ENCODE measurements around the gene SEC16A. TPM values are rescaled to one million over a fixed set of nuclear protein-coding genes. Genes with fewer than 3 reads are reported as not detected.

The SEC16A gene
- total RNA-seq, 1 donor from 2014 or later = 89.9 TPM

- Mint-ChIP-seq H3K4me1 (no peaks in the 10 kb centered on the region), H3K9me3 (no peaks in the 10 kb centered on the region), H3K36me3 (peaks cover 13% of the 10 kb centered on the region), H3K27ac (no peak overlapping the region), H3K4me3 (no peak overlapping the region), H3K27me3 (ENCODE audit: low read depth) (no peaks in the 10 kb centered on the region)
- DNase-seq (ENCODE audit: low spot score in 2 of 2, unreplicated experiment in 2 of 2) = no peak
- TF ChIP-seq CTCF (IDR thresholded peaks at IDR 0.05; ENCODE audit: unreplicated experiment) = no peak
Measured at GRCh38 chr9:136502196-136502595, 19.4 kb upstream of the SEC16A start.

- H3K27ac Mint-ChIP-seq = no peak overlapping the region
- H3K9me3 Mint-ChIP-seq = no peaks in the 10 kb centered on the region
- H3K27me3 Mint-ChIP-seq (ENCODE audit: low read depth) = no peaks in the 10 kb centered on the region
- H3K36me3 Mint-ChIP-seq = peaks cover 13% of the 10 kb centered on the region
- TF ChIP-seq CTCF (IDR thresholded peaks at IDR 0.05; ENCODE audit: unreplicated experiment) = no peak
- no peaks in the 10 kb centered on the region for H3K4me1 Mint-ChIP-seq
- H3K4me3 Mint-ChIP-seq = no peak overlapping the region
- no peak for DNase-seq (ENCODE audit: low spot score in 2 of 2, unreplicated experiment in 2 of 2)
Measured at GRCh38 chr9:136501686-136502085, 18.8 kb upstream of the SEC16A start.

DNA sequence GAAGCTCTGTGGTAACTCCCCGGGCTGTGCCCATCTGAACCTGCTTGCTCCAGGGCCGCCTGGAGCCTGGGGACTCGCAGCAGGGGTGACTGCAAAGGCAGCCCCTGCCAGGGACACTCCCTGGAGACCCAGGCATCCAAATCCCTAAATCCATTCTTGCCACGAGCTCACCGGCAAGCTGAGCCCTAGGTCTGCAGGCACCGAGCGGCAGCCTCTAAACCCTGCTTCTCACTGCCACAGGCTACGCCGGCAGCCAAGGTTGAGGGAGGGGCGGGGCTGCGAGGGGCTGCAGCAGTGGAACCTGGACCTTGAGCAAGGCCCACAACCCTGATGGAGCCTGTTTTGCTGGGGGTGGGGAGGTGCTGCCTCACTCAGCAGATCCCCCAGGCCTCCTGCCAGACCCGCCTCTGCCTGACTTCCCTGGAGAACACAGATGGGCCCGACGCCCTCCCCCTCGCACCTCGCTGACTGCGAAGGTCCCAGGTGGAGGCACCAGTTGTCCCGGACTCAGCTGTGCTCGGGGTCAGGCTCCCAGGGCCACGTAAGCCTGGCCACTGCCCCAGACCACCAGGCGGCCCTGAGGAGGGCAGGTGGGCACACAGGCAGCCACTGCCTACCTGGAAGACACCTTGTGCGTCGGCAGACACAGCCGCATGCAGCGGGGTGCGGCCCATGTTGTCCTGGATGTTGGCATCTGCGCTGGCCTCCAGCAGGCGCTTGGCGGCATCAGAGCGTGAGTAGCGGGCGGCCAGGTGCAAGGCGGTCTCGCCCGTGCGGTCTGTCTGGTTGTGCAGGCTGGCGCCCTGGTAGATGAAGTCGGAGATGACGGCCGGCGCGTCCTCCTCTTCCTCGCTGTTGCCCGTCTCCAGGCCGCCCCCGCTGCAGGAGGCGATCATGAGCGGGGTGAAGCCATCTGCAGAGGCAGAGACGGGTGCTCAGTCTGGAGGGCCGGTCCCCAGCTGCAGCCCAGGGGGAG is 17.4 kb upstream of the SEC16A start:
- no peak for TF ChIP-seq CTCF (IDR thresholded peaks at IDR 0.05; ENCODE audit: unreplicated experiment)
- no peak overlapping the region for H3K27ac Mint-ChIP-seq
- no peak overlapping the region for H3K4me3 Mint-ChIP-seq

DNA sequence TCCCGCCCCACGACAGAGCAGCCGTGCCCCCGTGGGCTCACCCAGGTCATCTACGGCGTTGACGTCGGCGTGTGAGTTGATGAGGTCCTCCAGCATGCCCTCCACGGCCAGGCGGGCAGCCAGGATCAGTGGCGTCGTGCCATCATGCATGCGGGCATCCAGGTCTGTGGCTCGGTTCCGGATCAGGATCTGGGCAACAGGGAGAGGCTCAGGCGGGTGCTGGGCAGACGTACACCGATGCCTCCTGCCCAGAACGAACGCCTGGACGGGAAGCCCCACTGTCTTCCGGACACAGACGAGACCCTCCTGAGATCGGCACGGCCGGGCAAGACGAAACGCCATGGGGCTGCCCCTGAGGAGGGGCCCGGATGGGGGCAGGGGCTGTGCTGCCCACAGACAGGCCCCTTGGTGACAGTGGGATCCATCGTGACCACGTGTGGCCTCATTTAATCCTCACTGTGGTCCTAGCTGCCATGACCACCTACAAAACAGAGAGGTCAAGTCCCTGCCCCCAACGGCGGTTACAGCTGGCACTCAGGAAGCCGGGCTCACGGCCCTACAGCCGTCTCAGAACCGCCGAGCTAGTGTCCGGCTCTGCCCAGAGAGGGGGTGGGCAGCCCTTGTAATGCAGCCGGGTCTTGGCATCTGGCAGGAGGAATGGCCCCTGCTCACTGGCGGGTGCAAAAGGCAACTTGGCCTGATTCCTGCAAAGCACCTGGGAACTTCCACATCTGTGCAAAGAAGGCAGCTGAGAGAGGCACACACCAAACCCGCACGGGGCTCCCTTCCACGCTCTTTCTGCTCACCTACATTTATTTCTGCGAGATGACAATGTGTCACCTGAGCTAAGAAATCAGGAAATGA is 16.5 kb upstream of the SEC16A start:
- Mint-ChIP-seq H3K27ac (no peak overlapping the region), H3K27me3 (ENCODE audit: low read depth) (no peaks in the 10 kb centered on the region), H3K4me1 (no peaks in the 10 kb centered on the region), H3K36me3 (peaks cover 13% of the 10 kb centered on the region), H3K9me3 (no peaks in the 10 kb centered on the region), H3K4me3 (no peak overlapping the region)
- no peak for TF ChIP-seq CTCF (IDR thresholded peaks at IDR 0.05; ENCODE audit: unreplicated experiment)
- no peak for DNase-seq (ENCODE audit: low spot score in 2 of 2, unreplicated experiment in 2 of 2)

More for the DNA sequence above, 17.4 kb upstream of the SEC16A start:
- no peaks in the 10 kb centered on the region for H3K27me3 Mint-ChIP-seq (ENCODE audit: low read depth)
- no peaks in the 10 kb centered on the region for H3K4me1 Mint-ChIP-seq
- peaks cover 13% of the 10 kb centered on the region for H3K36me3 Mint-ChIP-seq
- no peaks in the 10 kb centered on the region for H3K9me3 Mint-ChIP-seq
- no peak for DNase-seq (ENCODE audit: low spot score in 2 of 2, unreplicated experiment in 2 of 2)

DNA sequence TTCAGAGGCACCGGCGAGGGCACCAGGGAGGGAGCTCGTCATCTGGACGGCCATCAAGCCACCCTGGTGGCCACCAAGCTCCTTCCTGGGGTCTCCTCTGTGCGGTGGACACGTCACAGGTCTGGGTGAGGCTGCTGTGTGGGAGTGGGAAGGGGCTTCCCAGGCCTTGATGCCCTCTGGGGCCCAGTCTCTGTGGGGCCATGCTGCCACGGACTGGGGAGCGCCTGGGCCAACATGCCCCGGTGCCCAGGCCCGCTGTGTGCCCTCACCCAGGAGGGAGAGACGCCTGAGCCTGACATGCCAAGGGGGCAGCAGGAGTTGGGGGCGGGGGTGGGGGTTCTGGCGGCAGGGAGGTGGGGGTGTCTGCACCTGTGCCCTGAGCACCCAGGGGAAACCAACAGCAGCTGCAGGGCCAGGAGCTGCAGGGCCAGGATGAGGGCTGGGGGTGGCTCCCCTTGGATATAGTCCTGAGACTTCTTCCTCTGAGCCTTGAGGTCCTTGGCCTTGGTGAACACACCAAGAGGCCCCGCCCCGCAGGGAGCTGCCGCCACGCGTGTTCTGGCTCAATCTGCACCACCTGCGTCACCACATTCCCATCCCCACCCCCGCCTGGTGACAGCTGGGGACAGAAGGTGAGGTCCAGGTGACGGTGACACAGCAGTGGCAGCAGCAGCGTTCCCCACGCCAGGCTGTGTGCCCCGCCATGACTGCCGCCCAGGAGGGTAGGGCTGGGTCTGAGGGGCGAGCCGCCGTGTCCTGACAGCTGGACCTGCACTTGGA is 15.3 kb upstream of the SEC16A start:
- no peak overlapping the region for H3K27ac Mint-ChIP-seq
- peaks cover 13% of the 10 kb centered on the region for H3K36me3 Mint-ChIP-seq
- H3K9me3 Mint-ChIP-seq = no peaks in the 10 kb centered on the region
- no peak for DNase-seq (ENCODE audit: low spot score in 2 of 2, unreplicated experiment in 2 of 2)
- no peaks in the 10 kb centered on the region for H3K4me1 Mint-ChIP-seq
- TF ChIP-seq CTCF (IDR thresholded peaks at IDR 0.05; ENCODE audit: unreplicated experiment) = no peak
- H3K27me3 Mint-ChIP-seq (ENCODE audit: low read depth) = no peaks in the 10 kb centered on the region
- no peak overlapping the region for H3K4me3 Mint-ChIP-seq

All from mesothelial cell of epicardium (in vitro differentiated cells).